GM23338 (cell line): ENCODE data around the gene KRTAP10-5.

ENCODE experiments used
- CTCF ChIP-seq, 2 experiments: fragments of 200-600 bp in 1 of 2; sonication (generic) in 1 of 2; conservative IDR thresholded peaks; 2 replicates each; pipeline versions ENCODE4 v1.5.1 to v1.6.1; 2016 to 2017; ENCODE audit warnings: antibody characterized with exemption in 2 of 2, low read depth in 2 of 2, mild to moderate bottlenecking in 2 of 2, moderate library complexity in 1 of 2
- EZH2 ChIP-seq: fragments of 200-600 bp; sonication (generic); IDR thresholded peaks from one replicate; pipeline ENCODE4 v1.8.0; 2017; ENCODE audit warnings: antibody characterized with exemption, mild to moderate bottlenecking, low read depth; ENCODE audit not compliant: unreplicated experiment
- JUNB ChIP-seq: IDR thresholded peaks from one replicate; pipeline ENCODE4 v1.6.1; 2016; ENCODE audit warnings: antibody characterized with exemption; ENCODE audit not compliant: unreplicated experiment
- POLR2AphosphoS5 ChIP-seq: IDR thresholded peaks from 2 replicates; pipeline ENCODE4 v1.6.1; 2016; ENCODE audit warnings: antibody characterized with exemption, low read depth
- REST ChIP-seq: IDR thresholded peaks from one replicate; pipeline ENCODE4 v1.6.1; 2018; ENCODE audit warnings: antibody characterized with exemption; ENCODE audit not compliant: unreplicated experiment
- STAT1 ChIP-seq: IDR thresholded peaks from one replicate; pipeline ENCODE4 v1.6.1; 2016; ENCODE audit warnings: antibody characterized with exemption; ENCODE audit not compliant: unreplicated experiment

- TF ChIP-seq CTCF (conservative IDR thresholded peaks at IDR 0.05; ENCODE audit: low read depth in 2 of 2) (no peak), JUNB (no peak), POLR2AphosphoS5 (no peak), EZH2 (no peak), REST (no peak), STAT1 (no peak)
Observed at GRCh38 chr21:44585892-44586291, 5.5 kb upstream of the KRTAP10-5 start.
